GM18505 (cell line): Measurements from ENCODE around the gene PFKP.

Experiments
- ATAC-seq: cut with Tn5 transposase; IDR thresholded peaks from one replicate; pipeline ENCODE4 v1.9.1; 2021; ENCODE audit not compliant: unreplicated experiment
- POLR2A ChIP-seq: IDR thresholded peaks from 4 replicates; pipeline ENCODE4 v1.6.1; 2011; ENCODE audit warnings: borderline replicate concordance; ENCODE audit not compliant: insufficient read depth, insufficient read length; ENCODE audit errors: extremely low read depth

Gene PFKP

GRCh38 chr10:3068968-3069737, 1.8 kb downstream of the PFKP start:
- peak; percentile 27 for ATAC-seq
- no peak for TF ChIP-seq POLR2A

- TF ChIP-seq POLR2A: no peak
- no peak for ATAC-seq
Measured at GRCh38 chr10:3069876-3070275, 2.5 kb downstream of the PFKP start.

GRCh38 chr10:3071405-3072198, 4.3 kb downstream of the PFKP start:
- TF ChIP-seq POLR2A: no peak
- ATAC-seq: no peak

- no peak for ATAC-seq
- TF ChIP-seq POLR2A: no peak
Measured at GRCh38 chr10:3072641-3073360, 5.5 kb downstream of the PFKP start.

- TF ChIP-seq POLR2A: no peak
- no peak for ATAC-seq
Measured at GRCh38 chr10:3074145-3074665, 6.9 kb downstream of the PFKP start.

GRCh38 chr10:3074985-3075600, 7.7 kb downstream of the PFKP start:
- no peak for TF ChIP-seq POLR2A
- no peak for ATAC-seq

GRCh38 chr10:3076138-3076537, 8.8 kb downstream of the PFKP start:
- TF ChIP-seq POLR2A: no peak
- ATAC-seq: no peak

GRCh38 chr10:3077509-3077908, 10.2 kb downstream of the PFKP start:
- TF ChIP-seq POLR2A: no peak
- no peak for ATAC-seq

GRCh38 chr10:3077940-3078630, 10.7 kb downstream of the PFKP start:
- TF ChIP-seq POLR2A: no peak
- no peak for ATAC-seq

GRCh38 chr10:3081383-3081981, 14.1 kb downstream of the PFKP start:
- no peak for TF ChIP-seq POLR2A
- ATAC-seq: no peak

- TF ChIP-seq POLR2A: no peak
- ATAC-seq: no peak
Measured at GRCh38 chr10:3082290-3082689, 14.9 kb downstream of the PFKP start.
